Psoas muscle (tissue), 8 donors: ENCODE results near the gene DDTL. TPM values are rescaled to one million over a fixed set of nuclear protein-coding genes. Genes with fewer than 3 reads are reported as not detected.
"Not testable (repeated sequence)": the region's sequence is repeated elsewhere in the genome, so short reads cannot be mapped to it uniquely, and the experiment has no call there.

Experiments used
- ATAC-seq, 4 donors: fragments of 200-7000 bp; cut with Tn5 transposase; one replicate each; pipeline ENCODE4 v1.9.1; 2020; ENCODE audit warnings: moderate library complexity in 3 of 4, mild to moderate bottlenecking in 2 of 4
- DNase-seq, 2 donors: peaks; one replicate each; pipeline ENCODE4 v3.0.0-alpha.2; 2020
- H3K27ac ChIP-seq: fragments of 200-600 bp; one replicate; pipeline ENCODE4 v1.8.0; 2022
- H3K27me3 ChIP-seq, 3 donors: fragments of 200-600 bp in 1 of 3; one replicate each; pipeline versions ENCODE4 v1.6.1 to v1.8.0; 2013 to 2022; ENCODE audit warnings: low read length in 2 of 3, mild to moderate bottlenecking in 2 of 3, moderate library complexity in 1 of 3; ENCODE audit not compliant: insufficient read depth in 3 of 3
- H3K36me3 ChIP-seq, 2 donors: fragments of 200-600 bp in 1 of 2; one replicate each; pipeline versions ENCODE4 v1.6.1 to v1.8.0; 2013 to 2022; ENCODE audit warnings: low read depth in 1 of 2, mild to moderate bottlenecking in 1 of 2, moderate library complexity in 1 of 2; ENCODE audit not compliant: insufficient read depth in 1 of 2
- H3K4me1 ChIP-seq: fragments of 200-600 bp; one replicate; pipeline ENCODE4 v1.8.0; 2022
- H3K4me3 ChIP-seq: fragments of 200-600 bp; one replicate; pipeline ENCODE4 v1.8.0; 2022; ENCODE audit warnings: mild to moderate bottlenecking
- H3K9me3 ChIP-seq: fragments of 200-600 bp; one replicate; pipeline ENCODE4 v1.8.0; 2022
- CTCF ChIP-seq: fragments of 200-600 bp; IDR thresholded peaks from one replicate; pipeline ENCODE4 v1.8.0; 2022; ENCODE audit warnings: antibody characterized with exemption
- WGBS, 3 donors: extraction: QIAGEN DNeasy Blood & Tissue Kit; methylation state at CpG; one replicate each; pipeline versions ENCODE4 v1.1.6 to v1.1.7; 2013; 5-methylcytosine and 5-hydroxymethylcytosine counted together
- intact Hi-C, 2 donors: fragments of 100-400 bp; cut with DNase I; formaldehyde crosslinking; loops; one replicate each; pipeline versions ENCODE4 v1.11.0 to v1.14.2; 2022
- polyA plus RNA-seq, 3 donors: library from polyadenylated mRNA; stranded (reverse); fragments of 200-250 nt; gene quantifications; one replicate each; pipeline ENCODE4 v1.2.3, GENCODE V29; 2013
- total RNA-seq, 4 donors: library from RNA; stranded (reverse); fragmentation: NEBNext Ultra II Directional in 2 of 4; extraction: Animal tissue kit (Norgen Biotek cat#: 25700) in 2 of 4; gene quantifications; one replicate each; pipeline versions ENCODE4 v1.2.1 to v1.2.4, GENCODE V29; 2021 to 2023
- donor health status: healthy with polysubstance abuse.
- donor health status: DM: no; HTN: no; CAD: no; lungs with moderate emphysema.
- donor health status: Bipolar disorder and iron deficiency.
- donor health status: healthy.
- donor health status: DM: yes; HTN: yes; CAD: no.
- donor health status: DM: no; HTN: no; CAD: no.
- donor health status: DM: no; HTN: no; CAD: no.
- donor health status: DM: yes; HTN: yes; CAD: no.

The DDTL gene
- total and polyA plus RNA-seq, 7 donors = 0.77 to 6.6 (median 0.96) TPM

DNA sequence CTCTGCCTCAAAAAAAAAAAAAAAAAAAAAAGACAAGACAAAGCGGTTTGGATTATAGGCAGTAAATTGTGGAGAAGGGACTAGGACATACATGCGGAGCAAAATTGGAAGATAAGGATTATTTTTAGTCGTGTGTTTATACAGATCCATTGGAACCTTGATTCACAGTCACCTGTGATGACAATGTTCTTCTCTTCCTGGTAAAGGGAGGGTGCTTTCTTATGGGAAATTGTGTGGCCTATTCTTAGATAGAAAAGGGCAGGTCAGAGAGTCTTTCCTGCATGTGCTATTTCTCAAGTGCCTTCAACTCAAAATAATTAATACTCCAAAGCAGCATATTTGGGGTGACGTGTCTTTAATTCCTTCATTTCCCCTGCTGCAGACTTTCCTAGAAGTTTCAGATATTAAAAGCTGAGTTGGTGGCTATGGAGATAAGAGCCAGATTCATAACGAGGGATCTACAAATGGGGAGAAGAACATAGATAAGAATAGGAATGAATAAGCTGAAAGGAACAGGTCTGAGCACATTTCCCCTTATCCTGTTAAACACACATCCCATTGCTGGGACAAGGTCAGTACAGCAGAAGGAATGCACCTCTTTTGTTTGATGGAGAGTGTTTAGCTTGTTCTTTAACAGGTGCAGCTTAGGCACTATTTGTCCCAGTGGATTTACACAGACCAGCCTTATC lies 28.2 kb upstream of the DDTL start:
- Histone ChIP-seq H3K4me1 (no peaks in the 10 kb centered on the region), H3K36me3 (no peaks in the 10 kb centered on the region), H3K27ac (no peak overlapping the region), H3K27me3 (no peaks in the 10 kb centered on the region), H3K9me3 (no peaks in the 10 kb centered on the region), H3K4me3 (no peak overlapping the region)
- ATAC-seq (no peak), DNase-seq (no peak)
- TF ChIP-seq CTCF = no peak
- intact Hi-C loops = loop anchor here in 1 of 2 donors (5.0 kb wide), 1 partner anchor 69 kb away; the partner anchor contains the start of gene GSTT4
- WGBS, 3 donors = 80 to 85% (median 83%) methylated on average over 5 of the region's 5 CpGs

GRCh38 chr22:23939017-23939357 lies 27.7 kb upstream of the DDTL start:
- DNase-seq (no peak), ATAC-seq (no peak)
- Histone ChIP-seq H3K27me3 (no peaks in the 10 kb centered on the region), H3K4me3 (no peak overlapping the region), H3K27ac (no peak overlapping the region), H3K9me3 (no peaks in the 10 kb centered on the region), H3K4me1 (no peaks in the 10 kb centered on the region), H3K36me3 (no peaks in the 10 kb centered on the region)
- 65 to 93% (median 85%) methylated on average over 3 of the region's 3 CpGs for WGBS, 3 donors
- no peak for TF ChIP-seq CTCF
- intact Hi-C loops = loop anchor here in 1 of 2 donors (5.0 kb wide), 1 partner anchor 68 kb away; the partner anchor contains the start of gene GSTT4

DNA sequence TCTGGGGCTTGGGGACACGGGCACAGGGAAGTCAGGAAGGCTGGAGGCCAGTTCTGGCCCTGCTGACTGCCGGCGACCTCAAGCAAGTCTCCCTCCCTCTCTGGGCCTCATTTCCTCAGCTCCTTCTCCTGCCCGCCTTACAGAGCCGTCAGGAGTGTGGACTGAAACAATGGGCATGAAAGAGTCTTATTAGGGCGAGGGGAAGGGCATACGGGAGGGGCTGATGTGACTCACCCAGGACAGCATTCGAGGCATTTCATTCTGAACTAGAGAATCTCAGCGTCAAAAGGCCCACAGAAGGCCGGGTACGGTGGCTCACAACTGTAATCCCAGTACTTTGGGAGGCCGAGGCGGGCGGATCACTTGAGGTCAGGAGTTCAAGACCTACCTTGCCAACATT lies 26.5 kb upstream of the DDTL start:
- H3K36me3 ChIP-seq, H3K4me3 ChIP-seq, intact Hi-C loops, H3K27ac ChIP-seq, H3K4me1 ChIP-seq, ATAC-seq, H3K9me3 ChIP-seq, H3K27me3 ChIP-seq, DNase-seq: not testable (repeated sequence)
- WGBS, 3 donors = no CpG with 5 or more reads among the region's 14 CpGs

GRCh38 chr22:23947391-23947790 lies 19.3 kb upstream of the DDTL start:
- intact Hi-C loops, H3K9me3 ChIP-seq, H3K27me3 ChIP-seq: not testable (repeated sequence)

GRCh38 chr22:23949764-23950163 lies 16.9 kb upstream of the DDTL start:
- ATAC-seq, H3K27ac ChIP-seq, H3K27me3 ChIP-seq, H3K36me3 ChIP-seq, intact Hi-C loops, DNase-seq, H3K9me3 ChIP-seq, H3K4me1 ChIP-seq, H3K4me3 ChIP-seq: not testable (repeated sequence)
- WGBS, 3 donors = 71 to 78% (median 74%) methylated on average over 14 to 18 of the region's 18 CpGs

More at GRCh38 chr22:23947391-23947790, 19.3 kb upstream of the DDTL start:
- H3K36me3 ChIP-seq, H3K4me1 ChIP-seq, H3K27ac ChIP-seq, ATAC-seq, H3K4me3 ChIP-seq, DNase-seq: not testable (repeated sequence)
- WGBS, 3 donors = 0 to 79% (median 75%) methylated on average over 1 to 3 of the region's 3 CpGs

GRCh38 chr22:23951383-23951782 lies 15.3 kb upstream of the DDTL start:
- 77 to 90% (median 85%) methylated on average over 2 of the region's 2 CpGs for WGBS, 3 donors
- H3K36me3 ChIP-seq, H3K9me3 ChIP-seq, H3K27me3 ChIP-seq, H3K4me1 ChIP-seq, intact Hi-C loops, ATAC-seq, H3K27ac ChIP-seq, DNase-seq, H3K4me3 ChIP-seq: not testable (repeated sequence)

DNA sequence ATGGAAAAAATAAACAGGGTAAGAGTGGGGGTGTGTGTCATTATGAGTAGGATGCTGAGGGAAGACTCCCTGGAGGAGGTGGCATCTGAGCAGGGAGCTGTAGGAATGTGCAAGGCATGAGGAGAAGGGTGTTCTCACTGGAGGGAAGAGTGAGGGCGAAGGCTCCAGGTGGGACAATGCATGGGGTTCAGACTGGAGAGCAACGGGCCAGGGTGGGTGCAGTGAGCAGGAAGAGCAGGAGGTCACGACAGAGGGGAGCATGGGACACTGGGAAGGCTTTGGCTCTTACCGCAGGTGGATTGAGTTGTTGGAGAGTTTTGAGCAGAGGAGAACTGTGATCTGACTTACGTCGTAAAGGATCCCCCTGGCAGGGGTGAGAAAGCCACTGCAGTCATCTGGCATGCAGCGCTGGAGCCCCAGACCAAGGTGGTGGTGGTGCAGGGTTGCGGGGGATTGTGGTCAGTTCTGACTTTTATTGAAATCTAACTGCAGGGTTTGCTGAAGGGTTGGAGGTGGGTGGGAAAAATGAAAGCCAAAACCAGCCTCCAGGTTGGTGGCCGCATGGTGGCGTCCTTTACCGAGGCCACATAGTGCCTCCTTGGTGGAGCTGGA lies 13.8 kb upstream of the DDTL start:
- H3K27me3 ChIP-seq, H3K9me3 ChIP-seq, H3K27ac ChIP-seq, DNase-seq, H3K4me1 ChIP-seq, H3K4me3 ChIP-seq, H3K36me3 ChIP-seq, intact Hi-C loops: not testable (repeated sequence)
- WGBS, 3 donors = 67 to 73% (median 71%) methylated on average over 8 to 11 of the region's 11 CpGs
- ATAC-seq = peak in 1 of 4 donors; percentile 33

DNA sequence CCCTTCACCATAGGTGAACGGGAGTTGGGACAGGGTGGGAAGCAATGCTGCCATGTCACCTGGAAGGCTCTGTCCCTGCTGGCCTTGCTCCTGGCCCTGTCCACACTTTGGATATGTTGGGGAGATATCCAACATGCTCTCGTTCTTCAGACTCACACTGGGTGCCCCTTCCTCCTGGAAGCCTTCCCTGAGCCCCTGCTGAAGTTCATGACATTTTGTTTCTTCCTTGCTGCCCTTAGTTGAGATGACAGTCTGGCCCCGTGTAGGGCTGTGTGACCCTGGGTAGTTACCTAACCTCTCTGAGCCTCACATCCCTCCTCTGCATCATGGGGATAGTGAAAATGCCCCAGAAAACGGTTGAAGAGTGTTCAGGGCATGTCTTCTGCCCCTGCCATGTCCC lies 13.2 kb upstream of the DDTL start:
- H3K4me1 ChIP-seq, DNase-seq, ATAC-seq, H3K9me3 ChIP-seq, H3K4me3 ChIP-seq, intact Hi-C loops, H3K27me3 ChIP-seq, H3K36me3 ChIP-seq, H3K27ac ChIP-seq: not testable (repeated sequence)
- 62 to 81% (median 64%) methylated on average over 3 to 4 of the region's 4 CpGs for WGBS, 3 donors

DNA sequence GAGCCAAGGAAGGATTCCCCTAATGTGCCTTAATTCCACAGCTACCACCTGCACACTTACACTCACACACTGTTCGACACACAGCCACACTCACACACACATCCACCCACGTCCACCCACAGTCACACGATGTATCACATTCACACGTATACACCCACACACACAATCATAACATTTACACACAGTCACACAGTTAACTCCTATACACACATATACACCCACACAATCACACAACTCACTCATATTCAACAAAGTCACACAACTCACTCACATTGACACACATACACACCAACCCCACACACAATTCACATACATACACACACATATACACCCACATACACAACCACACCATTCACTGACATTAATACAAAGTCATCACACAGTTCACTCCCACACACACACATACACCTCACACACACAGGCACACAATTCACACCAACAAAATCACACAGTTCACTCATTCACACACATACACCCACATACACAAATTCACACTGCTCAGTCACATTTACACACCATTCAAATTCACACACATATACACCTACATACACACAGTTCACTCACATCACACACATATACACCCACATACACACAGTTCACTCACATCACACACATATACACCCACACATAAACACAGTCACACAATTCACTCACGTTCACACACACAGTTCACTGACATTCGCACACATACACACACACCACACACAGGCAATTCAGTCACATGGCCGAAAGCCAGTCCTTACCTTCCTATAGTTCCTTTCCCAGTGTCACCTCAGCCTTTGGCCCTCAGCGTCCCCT lies 12.3 kb upstream of the DDTL start:
- H3K4me3 ChIP-seq, H3K36me3 ChIP-seq, ATAC-seq, H3K27ac ChIP-seq, H3K27me3 ChIP-seq, H3K9me3 ChIP-seq, intact Hi-C loops, H3K4me1 ChIP-seq, DNase-seq: not testable (repeated sequence)
- 69 to 90% (median 83%) methylated on average over 8 of the region's 8 CpGs for WGBS, 3 donors
